GM12865 (cell line): Measurements from ENCODE around the gene TKTL1.

Experiments used
- DNase-seq: peaks from one replicate; pipeline ENCODE4 v3.0.0; 2010; ENCODE audit warnings: low read depth
- H3K4me3 ChIP-seq: 2 replicates; pipeline ENCODE4 v1.5.1; 2011; ENCODE audit warnings: mild to moderate bottlenecking, low read depth, low read length, control low read depth
- TF ChIP-seq, protein P1 (sequence below): IDR thresholded peaks from 2 replicates; pipeline ENCODE4 v1.5.1; 2011; ENCODE audit warnings: low read length, control low read depth, low read depth, inconsistent platforms; ENCODE audit not compliant: insufficient read depth; ENCODE audit errors: missing control alignments

The TKTL1 gene

DNA sequence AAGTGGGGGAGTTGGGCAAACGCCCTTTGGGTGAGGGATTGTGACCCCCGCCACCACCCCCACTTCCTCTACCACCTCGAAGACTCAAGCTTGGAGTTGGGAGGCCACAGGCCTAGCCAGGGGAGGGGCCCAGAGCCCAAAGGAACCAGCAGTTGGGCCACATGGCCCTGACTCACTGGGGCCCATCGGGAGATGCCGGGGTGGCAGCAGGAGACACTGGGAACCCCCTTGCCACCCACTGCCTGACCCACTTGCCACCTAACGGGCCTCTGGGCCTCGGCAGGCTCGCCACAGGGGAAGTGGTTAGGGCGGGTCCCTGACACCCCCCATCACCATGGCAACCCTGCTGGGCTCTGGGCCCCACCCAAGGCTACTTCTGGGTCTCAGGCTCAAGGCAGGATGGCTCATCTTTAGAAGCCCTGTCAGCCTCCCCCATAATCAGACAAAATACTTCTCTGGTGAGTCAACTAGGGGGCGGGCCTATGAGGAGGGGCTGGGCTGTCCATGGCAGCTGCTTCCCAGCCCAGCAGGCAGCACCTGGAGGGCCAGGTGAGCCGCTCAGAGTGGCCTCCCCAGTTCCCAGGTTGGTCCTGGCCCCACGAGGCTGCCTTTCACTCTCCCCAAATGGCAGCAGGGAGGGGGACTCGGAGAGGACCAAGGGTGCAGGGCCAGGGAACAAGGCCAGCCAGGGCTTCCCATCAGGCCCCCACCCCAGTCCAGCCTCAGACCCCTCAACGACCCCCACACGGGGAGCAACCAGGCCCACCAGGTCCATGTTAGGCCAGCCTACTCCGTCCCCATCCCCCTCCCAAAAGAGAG is 73.2 kb downstream of the TKTL1 start:
- H3K4me3 ChIP-seq: peak overlapping the region; percentile 88
- DNase-seq: peak; percentile 89
- TF ChIP-seq, protein P1, sequence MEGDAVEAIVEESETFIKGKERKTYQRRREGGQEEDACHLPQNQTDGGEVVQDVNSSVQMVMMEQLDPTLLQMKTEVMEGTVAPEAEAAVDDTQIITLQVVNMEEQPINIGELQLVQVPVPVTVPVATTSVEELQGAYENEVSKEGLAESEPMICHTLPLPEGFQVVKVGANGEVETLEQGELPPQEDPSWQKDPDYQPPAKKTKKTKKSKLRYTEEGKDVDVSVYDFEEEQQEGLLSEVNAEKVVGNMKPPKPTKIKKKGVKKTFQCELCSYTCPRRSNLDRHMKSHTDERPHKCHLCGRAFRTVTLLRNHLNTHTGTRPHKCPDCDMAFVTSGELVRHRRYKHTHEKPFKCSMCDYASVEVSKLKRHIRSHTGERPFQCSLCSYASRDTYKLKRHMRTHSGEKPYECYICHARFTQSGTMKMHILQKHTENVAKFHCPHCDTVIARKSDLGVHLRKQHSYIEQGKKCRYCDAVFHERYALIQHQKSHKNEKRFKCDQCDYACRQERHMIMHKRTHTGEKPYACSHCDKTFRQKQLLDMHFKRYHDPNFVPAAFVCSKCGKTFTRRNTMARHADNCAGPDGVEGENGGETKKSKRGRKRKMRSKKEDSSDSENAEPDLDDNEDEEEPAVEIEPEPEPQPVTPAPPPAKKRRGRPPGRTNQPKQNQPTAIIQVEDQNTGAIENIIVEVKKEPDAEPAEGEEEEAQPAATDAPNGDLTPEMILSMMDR: no peak

GRCh38 chrX:154369449-154370299 is 74.1 kb downstream of the TKTL1 start:
- TF ChIP-seq, protein P1: no peak
- peak overlapping the region; percentile 88 for H3K4me3 ChIP-seq
- DNase-seq: peak; percentile 76

- H3K4me3 ChIP-seq: peak overlapping the region; percentile 88
- peak; percentile 22 for DNase-seq
- TF ChIP-seq, protein P1: no peak
These were observed 74.9 kb downstream of the TKTL1 start for GRCh38 chrX:154370300-154371016.

- peak; percentile 95 for DNase-seq
- H3K4me3 ChIP-seq: peak overlapping the region; percentile 88
- TF ChIP-seq, protein P1: no peak
These were observed 75.6 kb downstream of the TKTL1 start for GRCh38 chrX:154371017-154371788.

- DNase-seq: no peak
- TF ChIP-seq, protein P1: no peak
- peak overlapping the region; percentile 44 for H3K4me3 ChIP-seq
These were observed 76.2 kb downstream of the TKTL1 start for GRCh38 chrX:154371789-154372300.

DNA sequence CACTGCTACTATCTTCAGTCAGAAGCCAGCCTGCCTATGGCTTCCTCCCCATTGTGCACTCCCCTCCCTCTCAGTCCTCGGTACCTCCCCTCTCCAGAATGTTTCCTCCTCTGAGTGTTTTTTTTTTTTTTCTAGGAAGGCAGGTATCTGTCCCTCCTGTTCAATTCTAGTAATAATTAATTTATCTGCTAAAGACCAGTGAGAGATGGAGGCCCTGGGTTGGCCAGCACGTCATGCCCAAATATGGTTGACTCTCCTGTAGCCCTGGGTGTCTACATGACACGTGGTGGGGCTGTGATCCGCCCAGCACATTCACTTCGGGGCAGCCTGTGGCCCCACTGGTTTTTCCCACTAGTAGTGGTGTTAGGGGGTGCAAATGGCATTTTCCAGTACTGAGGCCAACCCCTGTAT is 77.0 kb downstream of the TKTL1 start:
- TF ChIP-seq, protein P1: no peak
- DNase-seq: peak; percentile 66
- H3K4me3 ChIP-seq: peak overlapping the region; percentile 44
